Measurements from ENCODE around the gene ATE1.
"Not testable (repeated sequence)": the region's sequence is repeated elsewhere in the genome, so short reads cannot be mapped to it uniquely, and the experiment has no call there.

The ATE1 gene

DNA sequence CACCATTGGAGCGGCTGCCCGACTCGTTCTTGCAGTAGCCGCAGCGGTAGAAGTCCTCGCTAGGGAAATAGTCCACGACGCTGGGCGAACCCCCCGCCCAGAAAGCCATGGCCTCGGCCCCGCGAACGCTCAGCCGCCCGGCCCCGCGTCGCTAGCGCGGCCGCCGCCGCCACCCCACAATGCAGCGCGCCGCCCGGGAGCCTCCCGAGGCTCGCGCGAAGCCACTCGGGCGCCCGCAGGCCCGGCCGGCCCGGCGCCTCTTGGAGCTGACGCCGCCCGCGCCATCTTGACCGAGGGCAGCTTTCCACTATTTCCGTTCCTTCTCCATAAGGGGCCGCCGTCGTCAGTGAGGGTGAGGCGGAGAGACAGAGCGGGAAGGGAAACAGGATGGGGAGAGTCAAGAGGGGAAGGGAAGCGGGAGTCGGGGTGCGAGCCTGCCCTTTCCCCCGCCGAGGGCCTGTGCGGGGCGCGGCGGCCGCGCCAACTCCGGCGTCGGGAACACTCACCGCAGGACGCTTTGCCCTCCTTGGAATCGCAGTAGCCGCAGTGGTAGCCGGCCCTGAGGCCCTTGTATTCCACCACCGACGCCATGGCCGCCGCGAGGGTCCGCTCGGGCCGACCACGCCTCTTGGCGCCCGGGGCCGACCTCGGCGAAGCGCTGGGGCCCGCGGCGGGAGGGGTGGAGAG, at the start of gene ATE1:
TSS of gene ATE1 (minus strand) at position 191 of the 687 bp plus-strand sequence. CDS start at position 109, 82 bp downstream.
- peak; percentile 91 for DNase-seq (ENCODE audit: low spot score)

GRCh38 chr10:121976607-121977006, 48.8 kb upstream of the ATE1 start:
- no peak for DNase-seq (ENCODE audit: low spot score)

GRCh38 chr10:121975295-121976086, 47.7 kb upstream of the ATE1 start:
- no peak for DNase-seq (ENCODE audit: low spot score)

DNA sequence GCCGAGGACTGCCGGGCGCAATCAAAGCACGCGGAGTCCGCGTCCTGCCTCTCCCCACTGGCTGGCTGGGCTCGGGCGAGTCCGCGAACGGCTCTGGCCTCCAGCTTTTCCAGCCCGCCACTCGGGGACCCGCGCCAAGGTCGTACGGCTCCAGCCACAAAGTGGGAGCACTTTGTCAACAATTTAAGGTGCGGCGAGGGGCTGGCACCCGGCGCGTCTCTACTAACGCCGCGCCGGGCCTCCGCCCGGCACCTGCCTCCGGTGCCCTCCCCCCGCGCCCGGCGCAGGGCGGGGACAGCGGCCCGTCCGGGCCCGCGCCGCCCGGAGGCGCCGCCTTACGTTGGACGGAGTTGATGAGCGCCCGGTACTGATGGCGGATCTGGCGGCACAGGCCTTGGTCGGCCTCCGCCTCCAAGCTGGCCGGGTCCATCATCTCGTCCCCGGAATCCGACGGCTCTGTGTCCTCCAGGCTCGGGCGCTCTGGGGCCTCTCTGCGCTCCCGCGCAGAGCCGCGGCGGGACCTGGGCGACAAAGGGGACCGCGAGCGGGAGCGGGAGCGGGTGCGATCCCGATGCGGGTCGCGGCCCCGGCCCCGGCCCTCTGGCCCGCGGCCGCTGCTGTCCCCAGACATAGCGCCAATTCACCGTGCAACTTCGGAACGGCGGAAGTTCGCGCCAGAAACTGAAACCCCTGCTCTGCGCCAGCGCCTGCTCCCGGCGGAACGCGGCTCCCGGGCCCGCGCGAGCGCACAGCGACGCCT, 46.9 kb upstream of the ATE1 start, which contains the start of gene NSMCE4A:
TSS of gene NSMCE4A (minus strand) at position 683 of the 760 bp plus-strand sequence. CDS start at position 631, 52 bp downstream.
- DNase-seq (ENCODE audit: low spot score): peak; percentile 74

- no peak for DNase-seq (ENCODE audit: low spot score)
These were observed 46.2 kb upstream of the ATE1 start for GRCh38 chr10:121974019-121974534.

GRCh38 chr10:121969086-121969485, 41.3 kb upstream of the ATE1 start:
- not testable (repeated sequence) for DNase-seq (ENCODE audit: low spot score)

DNA sequence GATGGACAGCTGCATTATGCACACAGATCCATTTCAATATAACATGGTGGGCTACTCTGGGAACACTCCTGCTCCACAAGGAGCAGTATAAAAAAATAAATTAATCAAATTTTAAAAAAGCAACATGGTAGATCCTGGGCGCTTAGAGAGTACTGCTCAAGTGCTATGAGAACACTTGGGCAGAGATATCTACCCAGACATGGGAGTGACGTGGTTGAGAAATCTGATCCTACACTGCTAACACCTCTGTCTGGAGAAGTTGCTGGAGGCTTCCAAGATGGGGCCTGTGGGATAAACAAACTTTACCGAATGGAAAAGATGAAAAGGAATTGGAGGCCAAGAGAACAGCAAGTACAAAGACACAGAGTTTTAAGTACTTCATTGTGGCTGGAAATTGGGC, 38.2 kb upstream of the ATE1 start:
- DNase-seq (ENCODE audit: low spot score): no peak

DNA sequence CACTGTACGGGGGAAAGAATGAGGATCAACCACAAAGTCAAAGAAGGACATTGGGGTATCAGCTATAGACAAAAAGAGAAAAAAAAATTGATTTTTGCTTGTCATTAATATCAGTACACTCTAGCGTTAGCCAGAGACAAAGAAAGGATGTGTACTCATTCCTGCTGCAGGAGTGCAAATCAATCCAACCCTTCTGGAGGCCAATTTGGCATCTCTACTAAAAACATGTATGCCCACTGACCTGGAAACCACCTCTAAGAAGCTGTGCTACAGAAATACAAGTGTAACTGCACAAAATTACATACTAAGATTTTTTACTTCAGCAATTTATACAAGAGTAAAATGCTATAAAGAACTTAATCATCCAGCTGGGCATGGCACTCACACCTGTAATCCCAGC, 33.6 kb upstream of the ATE1 start:
- no peak for DNase-seq (ENCODE audit: low spot score)

DNA sequence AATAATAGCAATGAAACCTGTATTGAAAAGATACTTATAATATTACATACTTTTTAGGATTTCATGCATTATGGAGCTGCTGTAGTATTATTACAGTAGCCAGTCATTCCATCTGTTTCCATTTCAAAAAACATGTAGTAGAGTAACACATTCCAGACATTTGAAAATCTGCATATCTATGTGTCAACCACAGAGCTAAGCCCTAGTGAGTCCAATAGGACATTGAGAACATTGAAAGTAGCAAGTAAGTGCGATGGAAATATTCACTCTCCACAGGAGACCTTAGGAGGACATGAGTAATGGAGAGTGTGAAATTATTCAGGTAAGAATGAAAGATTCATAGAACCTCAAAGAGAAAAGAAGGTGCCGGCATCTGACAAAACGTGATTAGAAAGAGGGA, 31.8 kb upstream of the ATE1 start:
- DNase-seq (ENCODE audit: low spot score): no peak

- DNase-seq (ENCODE audit: low spot score): no peak
These were observed 28.6 kb upstream of the ATE1 start for GRCh38 chr10:121956111-121957061.

DNA sequence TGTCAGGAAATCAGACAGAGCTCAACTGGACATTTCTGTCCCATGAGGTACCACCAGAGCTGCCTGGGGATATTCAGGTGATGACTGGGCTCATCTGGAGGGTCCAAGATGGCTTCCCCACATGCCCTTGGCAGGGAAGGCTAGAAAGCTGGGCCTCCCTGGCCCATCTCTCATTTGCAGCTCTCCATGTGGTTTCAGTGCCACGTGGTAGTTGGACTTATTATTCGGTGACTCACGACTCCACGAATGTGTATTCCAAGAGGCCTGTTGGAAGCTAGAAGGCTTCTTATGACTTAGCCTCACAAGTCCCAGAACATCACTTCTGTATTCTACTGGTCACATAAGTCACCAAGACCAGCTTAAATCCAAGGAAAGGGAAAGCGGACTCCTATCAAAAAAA, 24.4 kb upstream of the ATE1 start:
- no peak for DNase-seq (ENCODE audit: low spot score)

GRCh38 chr10:121949451-121949850, 21.6 kb upstream of the ATE1 start:
- DNase-seq (ENCODE audit: low spot score): no peak

DNA sequence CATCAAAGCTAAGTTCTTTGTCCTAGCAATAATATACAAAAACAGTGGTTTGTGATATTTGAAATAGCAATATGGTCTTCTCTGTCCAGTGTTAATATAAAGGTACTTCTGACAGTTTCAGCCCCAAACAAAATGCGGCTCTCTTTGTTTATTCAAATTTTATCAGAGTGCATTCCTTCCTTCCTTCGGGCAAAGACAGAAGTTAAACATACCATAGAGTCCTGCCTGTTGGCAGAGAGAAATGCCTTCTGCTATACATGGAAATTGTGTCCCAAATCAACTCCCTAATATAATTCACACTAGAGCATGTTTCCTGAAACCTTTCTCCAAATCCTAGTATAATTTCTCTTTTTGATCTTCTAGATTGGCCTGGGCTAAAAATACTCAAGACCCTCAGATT, 21.2 kb upstream of the ATE1 start:
- DNase-seq (ENCODE audit: low spot score): no peak

DNA sequence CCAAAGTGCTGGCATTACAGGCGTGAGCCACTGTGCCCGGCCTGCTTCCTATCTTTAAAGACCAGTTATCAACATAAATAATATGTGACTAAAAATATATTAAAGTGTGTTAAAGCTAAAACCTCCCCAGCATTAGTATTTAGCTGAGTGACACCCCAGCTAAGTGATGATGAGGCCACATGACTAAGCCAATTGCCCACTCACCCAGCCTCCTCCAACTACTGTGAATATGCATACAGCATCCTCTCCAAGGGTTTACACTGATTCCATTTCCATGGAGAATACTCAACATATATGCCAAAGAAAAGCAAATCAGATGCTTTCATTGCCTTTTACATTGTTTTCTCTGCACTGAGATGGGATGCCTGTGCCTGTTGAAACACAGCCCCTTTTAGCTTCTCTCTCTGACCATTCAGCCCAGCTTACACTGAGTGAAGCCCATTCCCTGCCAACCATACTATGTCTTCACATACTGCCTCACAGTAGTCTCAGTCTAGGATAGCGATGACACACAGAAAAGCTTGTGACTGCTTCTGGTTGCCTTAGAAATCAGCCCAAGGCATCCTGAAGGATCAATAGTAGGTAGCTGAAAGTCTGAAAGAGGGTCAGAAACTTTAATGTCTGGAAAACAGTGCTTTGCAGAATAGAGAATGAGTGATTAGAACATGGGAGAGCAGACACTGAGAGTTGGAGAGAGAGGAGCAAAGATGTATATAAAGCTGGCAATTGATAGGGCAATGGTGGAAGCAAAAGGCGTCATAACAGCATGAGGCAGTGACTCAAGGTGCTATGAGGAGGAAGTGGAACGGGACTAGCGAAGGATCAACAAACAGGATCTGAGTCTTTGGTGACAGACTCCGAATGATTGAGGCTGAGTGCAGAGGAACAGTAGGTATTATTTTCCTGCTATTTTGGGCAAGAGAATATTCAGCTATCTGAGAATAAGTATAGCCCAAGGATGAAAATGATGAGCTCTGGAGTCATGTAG, 19.8 kb upstream of the ATE1 start:
- DNase-seq (ENCODE audit: low spot score): peak; percentile 47

DNA sequence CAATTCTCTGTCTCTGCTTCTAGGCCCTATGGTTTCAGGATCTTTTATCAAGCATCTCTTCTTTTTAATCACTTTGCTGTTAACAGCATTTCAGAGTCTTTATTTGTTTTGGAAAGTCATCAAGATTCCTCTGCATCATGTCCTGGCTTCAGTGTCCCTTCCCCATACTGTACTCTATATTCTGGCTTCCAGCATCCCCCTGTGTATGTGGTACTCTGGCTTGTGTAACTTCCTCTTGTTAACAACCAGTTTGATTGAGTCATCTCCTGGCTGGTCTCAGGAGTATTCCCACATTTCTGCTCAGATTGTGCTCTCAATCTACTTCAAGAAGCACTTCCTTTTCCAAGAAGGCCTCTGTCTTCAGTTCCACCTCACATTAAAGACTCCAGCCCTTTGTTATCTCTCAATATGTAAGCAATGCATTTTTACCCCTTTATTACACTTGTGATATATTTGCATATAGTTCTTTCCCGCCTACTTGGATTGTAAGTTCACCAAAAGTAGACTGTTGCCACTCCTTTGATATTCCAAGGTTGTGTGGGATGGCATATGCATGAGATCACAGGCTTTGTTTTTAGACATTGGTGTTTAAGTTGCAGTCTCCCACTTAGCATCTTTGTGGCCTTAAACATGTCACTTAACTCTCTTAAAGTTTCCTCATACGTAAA, 15.1 kb upstream of the ATE1 start:
- DNase-seq (ENCODE audit: low spot score): peak; percentile 24

DNA sequence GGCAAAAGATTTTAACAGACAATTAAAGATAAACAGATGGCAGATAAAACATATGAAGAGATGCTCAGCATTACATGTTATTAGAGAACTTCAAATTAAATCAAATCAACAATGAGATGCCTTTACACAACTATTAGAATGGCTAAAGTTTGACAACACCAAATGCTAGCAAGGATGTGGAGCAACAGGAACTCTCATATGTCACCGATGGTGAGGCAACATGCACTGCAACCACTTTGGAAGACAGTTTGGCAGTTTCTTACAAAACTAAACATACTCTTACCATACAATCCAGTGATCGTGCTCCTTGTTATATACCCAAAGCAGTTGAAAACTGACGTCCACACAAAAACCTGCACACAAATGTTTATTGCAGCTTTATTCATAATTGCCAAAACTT, 13.7 kb upstream of the ATE1 start:
- DNase-seq (ENCODE audit: low spot score): no peak

GRCh38 chr10:121936295-121936694, 8.5 kb upstream of the ATE1 start:
- no peak for DNase-seq (ENCODE audit: low spot score)

GRCh38 chr10:121935702-121936101, 7.9 kb upstream of the ATE1 start:
- no peak for DNase-seq (ENCODE audit: low spot score)

Measured in putamen (tissue), 1 donor.